ENCODE data around the gene IMP4.

The IMP4 gene

DNA sequence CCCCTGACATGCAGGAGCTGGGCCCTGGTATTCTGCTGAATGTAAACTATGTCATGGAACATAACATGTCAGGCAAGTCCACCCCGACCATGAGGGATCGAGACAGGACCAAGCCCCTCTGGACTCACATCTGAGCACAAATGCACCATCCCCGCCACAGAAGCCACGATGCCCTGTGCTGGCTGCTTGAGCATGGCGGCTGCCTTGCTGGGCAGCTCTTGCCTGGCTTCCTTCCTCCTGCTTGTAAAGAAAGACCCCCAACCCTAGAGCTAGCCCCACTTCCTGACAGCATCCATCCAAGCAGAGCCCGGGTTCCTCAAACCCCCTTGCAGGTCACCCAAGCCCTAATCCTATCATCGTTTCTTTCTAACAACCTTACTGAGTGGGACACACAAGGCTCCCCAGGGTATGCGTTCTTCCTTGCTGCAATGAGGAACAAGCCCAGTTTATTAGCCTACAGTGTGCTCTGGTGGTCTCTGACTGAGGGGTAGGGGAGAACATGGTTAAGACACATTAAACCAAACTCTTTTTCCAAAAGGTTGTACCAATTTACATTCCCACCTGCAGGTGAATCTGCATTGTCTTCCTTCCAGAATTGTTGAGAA, 39.7 kb downstream of the IMP4 start:
- POLR2A ChIA-PET, result no interaction called here
- CTCF ChIA-PET, result interaction anchor here (1.0 to 2.5 kb wide), 4 partner anchors 9 to 50 kb away, joined by 3 to 9 read pairs (median 8); partner anchors contain the start of gene IMP4
- TF ChIP-seq, protein P1, sequence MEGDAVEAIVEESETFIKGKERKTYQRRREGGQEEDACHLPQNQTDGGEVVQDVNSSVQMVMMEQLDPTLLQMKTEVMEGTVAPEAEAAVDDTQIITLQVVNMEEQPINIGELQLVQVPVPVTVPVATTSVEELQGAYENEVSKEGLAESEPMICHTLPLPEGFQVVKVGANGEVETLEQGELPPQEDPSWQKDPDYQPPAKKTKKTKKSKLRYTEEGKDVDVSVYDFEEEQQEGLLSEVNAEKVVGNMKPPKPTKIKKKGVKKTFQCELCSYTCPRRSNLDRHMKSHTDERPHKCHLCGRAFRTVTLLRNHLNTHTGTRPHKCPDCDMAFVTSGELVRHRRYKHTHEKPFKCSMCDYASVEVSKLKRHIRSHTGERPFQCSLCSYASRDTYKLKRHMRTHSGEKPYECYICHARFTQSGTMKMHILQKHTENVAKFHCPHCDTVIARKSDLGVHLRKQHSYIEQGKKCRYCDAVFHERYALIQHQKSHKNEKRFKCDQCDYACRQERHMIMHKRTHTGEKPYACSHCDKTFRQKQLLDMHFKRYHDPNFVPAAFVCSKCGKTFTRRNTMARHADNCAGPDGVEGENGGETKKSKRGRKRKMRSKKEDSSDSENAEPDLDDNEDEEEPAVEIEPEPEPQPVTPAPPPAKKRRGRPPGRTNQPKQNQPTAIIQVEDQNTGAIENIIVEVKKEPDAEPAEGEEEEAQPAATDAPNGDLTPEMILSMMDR (IDR thresholded peaks at IDR 0.05; ENCODE audit: control extremely low read depth, extremely low read depth, low read depth, missing control alignments), result no peak
- DNase-seq (ENCODE audit: extremely low spot score), result no peak

DNA sequence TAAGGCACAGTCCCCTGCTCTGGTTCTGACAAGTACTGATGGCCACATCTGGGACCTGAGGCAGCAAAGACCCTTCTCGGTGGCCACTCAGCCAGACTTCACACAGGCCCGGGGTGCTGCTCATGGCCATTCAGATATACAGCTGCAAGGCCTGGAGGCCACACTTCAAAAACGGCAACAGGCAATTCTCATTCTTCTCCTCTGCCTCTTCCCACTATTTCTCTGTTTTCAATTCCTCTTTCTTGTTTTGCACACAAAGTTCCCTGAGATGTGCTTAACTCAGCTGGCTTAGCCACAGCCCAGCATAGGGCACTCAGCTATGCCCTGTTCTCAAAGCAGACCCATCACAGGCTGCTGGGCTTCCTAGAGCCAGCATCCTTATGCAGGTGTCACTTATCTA, 43.0 kb downstream of the IMP4 start:
- ChIA-PET CTCF (interaction anchor here (1.0 to 2.2 kb wide), 3 partner anchors 9 to 44 kb away, joined by 5 to 16 read pairs (median 6); partner anchors contain the start of gene IMP4), POLR2A (no interaction called here)
- no peak for DNase-seq (ENCODE audit: extremely low spot score)
- TF ChIP-seq, protein P1 (IDR thresholded peaks at IDR 0.05; ENCODE audit: control extremely low read depth, extremely low read depth, low read depth, missing control alignments), result no peak

DNA sequence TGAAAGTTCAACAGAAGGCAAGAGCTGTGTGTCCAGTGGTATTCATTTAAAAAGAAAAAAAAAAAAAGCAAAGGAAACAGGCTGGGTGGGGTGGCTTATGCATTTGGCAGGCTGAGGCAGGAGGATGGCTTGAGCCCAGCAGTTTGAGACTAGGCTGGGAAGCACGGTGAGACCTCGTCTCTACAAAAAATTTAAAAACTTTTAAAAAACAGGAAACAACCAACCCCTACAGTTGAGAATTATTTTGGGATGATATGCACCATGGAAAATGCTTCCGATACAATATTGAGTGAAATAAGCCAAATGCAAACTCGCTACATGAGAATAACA, 44.3 kb downstream of the IMP4 start:
- TF ChIP-seq, protein P1 (IDR thresholded peaks at IDR 0.05; ENCODE audit: control extremely low read depth, extremely low read depth, low read depth, missing control alignments), result no peak
- ChIA-PET POLR2A (no interaction called here), CTCF (interaction anchor here (1.6 to 5.2 kb wide), 3 partner anchors 9 to 17 kb away, joined by 6 to 51 read pairs (median 39); no protein-coding TSS in a partner anchor)
- no peak for DNase-seq (ENCODE audit: extremely low spot score)

DNA sequence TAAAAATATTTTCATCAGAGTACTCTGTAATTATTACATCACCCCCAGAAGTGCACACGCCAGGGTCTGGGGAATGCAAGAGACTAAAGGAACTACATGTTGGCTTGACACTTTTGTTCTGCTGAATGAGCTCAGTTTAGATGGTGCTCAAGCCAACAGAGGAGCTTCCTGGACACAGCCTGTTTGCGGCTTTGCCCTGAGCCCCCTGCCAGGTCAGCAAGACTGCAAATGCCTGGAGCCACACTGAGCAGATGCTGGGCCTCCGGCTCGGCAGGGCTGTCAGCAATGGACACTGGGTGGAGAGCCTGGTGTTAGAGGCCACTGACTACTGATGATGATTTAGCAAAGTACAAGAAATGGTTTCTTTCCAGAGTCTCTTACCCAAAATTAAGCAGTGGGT, 45.1 kb downstream of the IMP4 start:
- DNase-seq (ENCODE audit: extremely low spot score), result no peak
- TF ChIP-seq, protein P1 (IDR thresholded peaks at IDR 0.05; ENCODE audit: control extremely low read depth, extremely low read depth, low read depth, missing control alignments), result no peak
- ChIA-PET POLR2A (interaction anchor here (0.9 kb wide), 1 partner anchor 11 kb away, joined by 3 read pairs; no protein-coding TSS in a partner anchor), CTCF (interaction anchor here (0.7 to 5.2 kb wide), 4 partner anchors 10 to 21 kb away, joined by 3 to 51 read pairs (median 22); no protein-coding TSS in a partner anchor)

DNA sequence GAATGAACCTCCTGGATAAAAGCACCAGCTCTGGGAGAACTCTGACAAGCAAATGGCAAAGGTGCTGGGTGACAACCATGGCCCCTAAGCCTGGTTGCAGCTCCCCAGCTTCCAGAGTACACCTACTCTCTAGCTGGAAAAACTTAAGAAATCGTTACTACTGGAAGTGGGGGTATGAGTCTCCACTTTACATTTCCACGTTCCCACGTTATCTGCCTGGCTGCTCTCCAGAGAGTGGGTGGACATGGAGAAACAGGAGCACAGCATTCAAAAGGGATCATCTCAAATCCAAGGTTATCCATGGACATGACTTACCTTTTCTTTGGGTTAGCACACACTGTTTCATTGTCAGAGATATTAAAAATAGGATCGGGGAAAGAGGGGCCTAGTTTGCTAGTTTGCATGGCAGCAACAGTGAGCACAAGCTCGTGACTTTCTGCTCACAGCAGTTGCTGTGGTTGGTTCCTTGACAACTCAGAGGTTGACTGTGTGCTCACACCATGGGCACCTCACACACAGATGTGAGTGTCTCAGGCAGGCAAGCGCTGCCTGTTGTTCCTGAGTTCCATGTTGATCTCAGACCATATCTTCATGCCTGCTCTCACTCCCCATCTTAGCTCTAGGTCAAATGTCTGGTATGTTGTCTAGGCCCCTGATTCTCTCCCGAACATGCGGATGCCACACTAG, 45.7 kb downstream of the IMP4 start:
- POLR2A ChIA-PET, result interaction anchor here (0.9 kb wide), 1 partner anchor 11 kb away, joined by 3 read pairs; no protein-coding TSS in a partner anchor
- CTCF ChIA-PET, result interaction anchor here (0.7 to 5.2 kb wide), 5 partner anchors 10 to 55 kb away, joined by 3 to 51 read pairs (median 8); no protein-coding TSS in a partner anchor
- TF ChIP-seq, protein P1 (IDR thresholded peaks at IDR 0.05; ENCODE audit: control extremely low read depth, extremely low read depth, low read depth, missing control alignments), result no peak
- DNase-seq (ENCODE audit: extremely low spot score), result no peak

DNA sequence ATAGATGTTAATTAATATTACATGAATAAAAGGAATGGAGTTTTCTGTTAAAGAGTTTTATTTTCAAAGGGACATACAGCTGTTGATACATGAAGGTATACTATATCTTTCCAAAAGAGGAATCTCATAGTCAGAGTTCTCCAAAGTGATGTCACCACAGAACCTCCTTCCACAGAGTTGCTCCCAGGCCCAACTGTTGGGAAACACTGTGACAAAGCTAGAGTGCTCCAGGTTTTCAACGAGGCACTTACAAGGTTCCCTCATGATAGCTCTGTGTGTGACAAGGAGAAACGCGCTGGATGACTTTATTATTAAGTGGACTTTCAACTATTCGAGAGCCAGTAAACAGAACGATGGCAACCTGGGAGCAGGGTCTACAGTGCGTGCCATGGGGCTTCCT, 46.7 kb downstream of the IMP4 start:
- CTCF ChIA-PET, result interaction anchor here (1.2 to 5.2 kb wide), 4 partner anchors 11 to 56 kb away, joined by 3 to 51 read pairs (median 24); no protein-coding TSS in a partner anchor
- TF ChIP-seq, protein P1 (IDR thresholded peaks at IDR 0.05; ENCODE audit: control extremely low read depth, extremely low read depth, low read depth, missing control alignments), result no peak
- no peak for DNase-seq (ENCODE audit: extremely low spot score)
- POLR2A ChIA-PET, result interaction anchor here (1.5 kb wide), 1 partner anchor 47 kb away, joined by 3 read pairs; the partner anchor contains the start of gene IMP4

Data from GM10248 (cell line).